Upper lobe of right lung (tissue), 1 donor: Measurements from ENCODE around the gene KDM5B. TPM values are rescaled to one million over a fixed set of nuclear protein-coding genes. Genes with fewer than 3 reads are reported as not detected.

Experiments used
- ATAC-seq: fragments of 200-7000 bp; cut with Tn5 transposase; one replicate; pipeline ENCODE4 v1.9.1; 2020; ENCODE audit warnings: mild to moderate bottlenecking, moderate library complexity
- DNase-seq: peaks from one replicate; pipeline ENCODE4 v3.0.0-alpha.2; 2020
- H3K27ac ChIP-seq: fragments of 200-600 bp; one replicate; pipeline ENCODE4 v1.8.0; 2022
- H3K27me3 ChIP-seq: fragments of 200-600 bp; one replicate; pipeline ENCODE4 v1.8.0; 2022; ENCODE audit warnings: mild to moderate bottlenecking
- H3K36me3 ChIP-seq: fragments of 200-600 bp; one replicate; pipeline ENCODE4 v1.8.0; 2022
- H3K4me1 ChIP-seq: fragments of 200-600 bp; one replicate; pipeline ENCODE4 v1.8.0; 2022
- H3K4me3 ChIP-seq: fragments of 200-600 bp; one replicate; pipeline ENCODE4 v1.8.0; 2022; ENCODE audit warnings: mild to moderate bottlenecking
- H3K9me3 ChIP-seq: fragments of 200-600 bp; one replicate; pipeline ENCODE4 v1.8.0; 2022
- CTCF ChIP-seq: fragments of 200-600 bp; IDR thresholded peaks from one replicate; pipeline ENCODE4 v1.8.0; 2022; ENCODE audit warnings: antibody characterized with exemption
- intact Hi-C: fragments of 100-400 bp; cut with DNase I; formaldehyde crosslinking; loops from one replicate; pipeline ENCODE4 v1.11.0; 2022
- total RNA-seq: library from RNA; stranded (reverse); fragmentation: NEBNext Ultra II Directional; extraction: Animal tissue kit (Norgen Biotek cat#: 25700); gene quantifications from one replicate; pipeline ENCODE4 v1.2.1, GENCODE V29; 2021
- donor health status: DM: no; HTN: yes; CAD: no; lungs with severe emphysema.

The KDM5B gene
- total RNA-seq, 1 donor from 2014 or later: 57.3 TPM

GRCh38 chr1:202770135-202770534, 38.1 kb downstream of the KDM5B start:
- peaks cover 66% of the 10 kb centered on the region for H3K36me3 ChIP-seq

GRCh38 chr1:202765721-202766120, 42.5 kb downstream of the KDM5B start:
- Histone ChIP-seq H3K36me3 (peaks cover 71% of the 10 kb centered on the region), H3K27ac (no peak overlapping the region), H3K27me3 (no peaks in the 10 kb centered on the region), H3K9me3 (no peaks in the 10 kb centered on the region), H3K4me1 (no peaks in the 10 kb centered on the region), H3K4me3 (no peak overlapping the region)
- intact Hi-C loops: no loop called here
- TF ChIP-seq CTCF: no peak
- DNase-seq (no peak), ATAC-seq (no peak)

More at GRCh38 chr1:202770135-202770534, 38.1 kb downstream of the KDM5B start:
- Histone ChIP-seq H3K27ac (no peak overlapping the region), H3K27me3 (no peaks in the 10 kb centered on the region), H3K4me3 (no peak overlapping the region), H3K9me3 (no peaks in the 10 kb centered on the region), H3K4me1 (no peaks in the 10 kb centered on the region)
- ATAC-seq (no peak), DNase-seq (no peak)
- no peak for TF ChIP-seq CTCF
- intact Hi-C loops: no loop called here

- ATAC-seq (no peak), DNase-seq (no peak)
- no peaks in the 10 kb centered on the region for H3K9me3 ChIP-seq
- no peaks in the 10 kb centered on the region for H3K4me1 ChIP-seq
- intact Hi-C loops: no loop called here
- H3K27me3 ChIP-seq: no peaks in the 10 kb centered on the region
- peaks cover 94% of the 10 kb centered on the region for H3K36me3 ChIP-seq
- H3K4me3 ChIP-seq: no peak overlapping the region
- no peak overlapping the region for H3K27ac ChIP-seq
- TF ChIP-seq CTCF: no peak
Observed at GRCh38 chr1:202762019-202762418, 46.2 kb downstream of the KDM5B start.

- H3K4me1 ChIP-seq: no peaks in the 10 kb centered on the region
- intact Hi-C loops: no loop called here
- no peak overlapping the region for H3K27ac ChIP-seq
- H3K9me3 ChIP-seq: no peaks in the 10 kb centered on the region
- H3K27me3 ChIP-seq: no peaks in the 10 kb centered on the region
- H3K4me3 ChIP-seq: no peak overlapping the region
- H3K36me3 ChIP-seq: peaks cover 95% of the 10 kb centered on the region
- no peak for ATAC-seq
- no peak for DNase-seq
- TF ChIP-seq CTCF: no peak
Observed at GRCh38 chr1:202760589-202760988, 47.6 kb downstream of the KDM5B start.

- peaks cover 99% of the 10 kb centered on the region for H3K36me3 ChIP-seq
- H3K27me3 ChIP-seq: no peaks in the 10 kb centered on the region
- DNase-seq: no peak
- ATAC-seq: no peak
- no peak overlapping the region for H3K27ac ChIP-seq
- TF ChIP-seq CTCF: no peak
- no peaks in the 10 kb centered on the region for H3K9me3 ChIP-seq
- intact Hi-C loops: no loop called here
- no peak overlapping the region for H3K4me3 ChIP-seq
- H3K4me1 ChIP-seq: no peaks in the 10 kb centered on the region
Observed at GRCh38 chr1:202756391-202756790, 51.8 kb downstream of the KDM5B start.

- Histone ChIP-seq H3K4me1 (no peaks in the 10 kb centered on the region), H3K27me3 (no peaks in the 10 kb centered on the region), H3K4me3 (no peak overlapping the region), H3K9me3 (no peaks in the 10 kb centered on the region), H3K36me3 (peaks cover 96% of the 10 kb centered on the region), H3K27ac (no peak overlapping the region)
- no peak for TF ChIP-seq CTCF
- intact Hi-C loops: no loop called here
- DNase-seq: no peak
- ATAC-seq: no peak
Observed at GRCh38 chr1:202754293-202754692, 53.9 kb downstream of the KDM5B start.
